Colonic mucosa (tissue), 4 donors: ENCODE results near the gene ALX4. TPM values are rescaled to one million over a fixed set of nuclear protein-coding genes. Genes with fewer than 3 reads are reported as not detected.

Experiments used
- DNase-seq: peaks from one replicate; pipeline ENCODE4 v3.0.0-alpha.2; 2020
- H3K27ac ChIP-seq: fragments of 200-600 bp; one replicate; pipeline ENCODE4 v1.8.0; 2021
- H3K27me3 ChIP-seq: fragments of 200-600 bp; one replicate; pipeline ENCODE4 v1.8.0; 2021
- H3K36me3 ChIP-seq: fragments of 200-600 bp; one replicate; pipeline ENCODE4 v1.8.0; 2021
- H3K4me1 ChIP-seq: fragments of 200-600 bp; one replicate; pipeline ENCODE4 v1.8.0; 2021; ENCODE audit warnings: mild to moderate bottlenecking
- H3K4me3 ChIP-seq: fragments of 200-600 bp; one replicate; pipeline ENCODE4 v1.8.0; 2021
- H3K9ac ChIP-seq, 2 donors: one replicate each; pipeline ENCODE4 v1.7.0; 2013; ENCODE audit warnings: control low read depth in 2 of 2, low read depth in 2 of 2, low read length in 2 of 2
- H3K9me3 ChIP-seq: fragments of 200-600 bp; one replicate; pipeline ENCODE4 v1.8.0; 2021
- CTCF ChIP-seq: fragments of 200-600 bp; IDR thresholded peaks from one replicate; pipeline ENCODE4 v1.8.0; 2022; ENCODE audit warnings: antibody characterized with exemption, mild to moderate bottlenecking
- intact Hi-C: fragments of 100-400 bp; cut with DNase I; formaldehyde crosslinking; loops from one replicate; pipeline ENCODE4 v1.14.1; 2022
- total RNA-seq, 2 donors: library from RNA; stranded (reverse); fragmentation: NEBNext Ultra II Directional in 1 of 2; extraction: Animal tissue kit (Norgen Biotek cat#: 25700) in 1 of 2; gene quantifications; one replicate each; pipeline ENCODE4 v1.2.1, GENCODE V29; 2021
- donor health status: healthy.
- donor health status: DM: no; HTN: no; CAD: no.
- donor health status: DM: no; HTN: no; CAD: no.

ALX4 gene
- total RNA-seq, result not detected

GRCh38 chr11:44309478-44310205 is at the start of gene ALX4:
ALX4 (minus strand) TSS chr11:44310139; CDS start chr11:44310062, 77 bp downstream.
- Histone ChIP-seq H3K4me3 (peak within 1 kb of the TSS; percentile 3), H3K9me3 (no peaks in the 10 kb centered on the region), H3K9ac (no peak within 1 kb of the TSS), H3K27me3 (peaks cover 97% of the 10 kb centered on the region), H3K27ac (no peak within 1 kb of the TSS), H3K4me1 (peaks cover 3% of the 10 kb centered on the region), H3K36me3 (no peaks in the 10 kb centered on the region)
- intact Hi-C loops, result loop anchor here (10.0 kb wide), 1 partner anchor 305 kb away; no protein-coding TSS in a partner anchor
- DNase-seq, result no peak
- TF ChIP-seq CTCF, result no peak

DNA sequence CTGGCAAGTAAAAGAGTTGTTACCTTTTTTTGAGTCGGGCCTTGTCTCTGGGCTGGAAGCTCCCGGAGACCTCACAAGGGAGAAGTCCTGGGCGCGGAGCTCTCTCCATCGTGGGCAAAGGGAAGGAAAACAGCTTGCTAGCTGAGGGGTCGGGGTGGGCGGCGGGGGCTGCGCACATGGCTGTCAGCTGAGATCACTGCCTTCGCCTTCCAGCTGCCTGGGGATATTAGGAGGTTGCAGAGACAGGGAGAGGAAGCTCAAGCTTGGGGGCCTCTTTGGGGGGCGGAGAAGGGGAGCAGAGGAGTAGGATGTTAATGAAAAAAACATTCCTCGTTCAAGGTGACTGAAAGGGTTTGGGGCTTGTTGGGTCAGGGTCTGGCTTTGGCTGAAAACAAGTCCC is 49.2 kb upstream of the ALX4 start:
- no peak overlapping the region for H3K4me3 ChIP-seq
- intact Hi-C loops, result no loop called here
- H3K27ac ChIP-seq, result no peak overlapping the region
- no peak for DNase-seq
- H3K9ac ChIP-seq, result no peak overlapping the region
- no peaks in the 10 kb centered on the region for H3K36me3 ChIP-seq
- H3K27me3 ChIP-seq, result no peaks in the 10 kb centered on the region
- no peaks in the 10 kb centered on the region for H3K9me3 ChIP-seq
- TF ChIP-seq CTCF, result no peak
- no peaks in the 10 kb centered on the region for H3K4me1 ChIP-seq

DNA sequence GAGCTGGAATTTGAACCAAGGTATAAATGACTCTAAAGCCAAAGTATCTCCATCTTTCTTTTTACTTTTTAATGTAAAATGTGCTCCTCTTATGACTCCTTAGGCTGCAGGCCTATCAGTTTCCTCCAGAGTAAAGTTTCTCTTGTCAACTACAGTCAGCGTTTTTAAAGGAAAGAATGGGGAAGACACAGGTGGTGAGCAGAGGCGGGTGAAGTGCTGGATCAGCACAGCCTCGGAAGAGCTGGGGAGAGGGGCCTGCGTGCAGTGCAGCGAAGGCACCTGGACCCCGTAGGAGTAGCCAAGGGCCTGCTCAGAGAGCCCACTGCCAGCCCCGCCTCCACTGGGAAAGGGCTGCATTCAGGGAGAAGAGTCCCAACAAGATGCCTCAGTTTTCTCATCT is 48.8 kb upstream of the ALX4 start:
- intact Hi-C loops, result no loop called here
- no peaks in the 10 kb centered on the region for H3K27me3 ChIP-seq
- no peaks in the 10 kb centered on the region for H3K4me1 ChIP-seq
- TF ChIP-seq CTCF, result no peak
- no peak overlapping the region for H3K27ac ChIP-seq
- no peak for DNase-seq
- H3K4me3 ChIP-seq, result no peak overlapping the region
- H3K36me3 ChIP-seq, result no peaks in the 10 kb centered on the region
- no peak overlapping the region for H3K9ac ChIP-seq
- H3K9me3 ChIP-seq, result no peaks in the 10 kb centered on the region

- Histone ChIP-seq H3K4me1 (no peaks in the 10 kb centered on the region), H3K9me3 (no peaks in the 10 kb centered on the region), H3K36me3 (no peaks in the 10 kb centered on the region), H3K27me3 (no peaks in the 10 kb centered on the region), H3K9ac (no peak overlapping the region), H3K27ac (no peak overlapping the region), H3K4me3 (no peak overlapping the region)
- no peak for DNase-seq
- TF ChIP-seq CTCF, result no peak
- intact Hi-C loops, result no loop called here
These were observed 47.8 kb upstream of the ALX4 start for GRCh38 chr11:44357711-44358110.

DNA sequence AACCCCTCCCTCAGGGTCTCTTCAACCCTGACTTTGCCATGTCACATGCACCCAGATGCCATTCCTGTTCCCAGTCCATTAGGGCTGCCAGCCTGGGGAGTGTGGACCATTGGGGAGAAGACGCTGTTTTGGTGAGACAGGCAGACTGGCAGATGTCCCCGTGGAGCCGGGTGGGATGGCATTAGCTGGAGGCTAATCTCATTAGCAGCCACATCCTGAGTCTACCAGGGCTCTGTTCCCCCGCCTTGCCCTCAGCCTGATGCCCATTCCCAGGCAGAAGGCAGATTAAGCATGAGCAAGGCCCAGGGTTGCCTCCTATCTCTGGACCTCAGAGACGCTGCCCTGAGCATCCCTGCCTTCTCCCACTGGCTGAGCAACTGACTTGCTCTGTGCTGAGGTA is 46.4 kb upstream of the ALX4 start:
- Histone ChIP-seq H3K27me3 (no peaks in the 10 kb centered on the region), H3K9me3 (no peaks in the 10 kb centered on the region), H3K9ac (no peak overlapping the region), H3K4me3 (no peak overlapping the region), H3K36me3 (no peaks in the 10 kb centered on the region), H3K4me1 (no peaks in the 10 kb centered on the region), H3K27ac (no peak overlapping the region)
- intact Hi-C loops, result no loop called here
- DNase-seq, result no peak
- TF ChIP-seq CTCF, result no peak
